G401 (cell line): ENCODE results near the gene PPM1L. TPM values are rescaled to one million over a fixed set of nuclear protein-coding genes. Genes with fewer than 3 reads are reported as not detected.
"Not testable (repeated sequence)": the region's sequence is repeated elsewhere in the genome, so short reads cannot be mapped to it uniquely, and the experiment has no call there.

Experiments
- DNase-seq: peaks from one replicate; pipeline ENCODE4 v3.0.0-alpha.2; 2015; ENCODE audit warnings: low spot score
- in situ Hi-C: cut with HindIII; loops from 2 replicates; pipeline ENCODE4 v1.10.0; 2016; ENCODE audit warnings: low sequenced_read_pairs, mixed read lengths
- total RNA-seq: library from RNA; depleted of rRNA; stranded (reverse); fragments of >200 nt; shearing (Covaris generic); gene quantifications from 2 replicates; pipeline ENCODE4 v1.2.3, GENCODE V29; 2014; rRNA removed

The PPM1L gene
- total RNA-seq = under 0.01 TPM in 1 of 2 replicates, not detected in the other

DNA sequence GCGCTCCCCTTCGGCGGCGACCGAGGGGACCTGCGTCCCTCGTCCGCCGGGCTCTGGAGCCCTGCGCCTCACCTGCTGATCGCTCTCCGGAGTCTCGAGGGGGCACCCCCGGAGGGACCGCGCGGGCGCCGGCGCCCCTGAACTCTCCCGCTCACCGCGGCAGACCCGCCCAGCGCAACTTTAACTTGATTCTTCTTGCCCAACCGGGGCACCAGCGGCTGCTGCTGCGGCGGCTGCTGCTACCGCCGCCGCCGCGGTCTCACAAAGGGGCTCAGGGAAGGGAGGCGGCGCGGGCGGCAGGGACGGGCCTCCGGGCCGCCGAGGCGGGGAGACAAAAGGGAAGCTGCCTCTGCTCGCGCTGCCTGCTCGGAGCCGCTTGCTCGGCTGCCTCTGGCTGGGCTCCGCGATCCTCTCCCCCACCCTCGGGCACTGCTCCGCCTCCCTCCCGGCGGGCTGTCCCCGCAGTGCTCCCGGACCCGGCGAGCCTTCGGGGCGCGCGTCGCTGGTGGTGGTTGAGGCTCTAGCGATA lies at the start of gene PPM1L:
Gene PPM1L, plus strand, starts transcription at position 456 of the 529 bp plus-strand sequence.
- in situ Hi-C loops = no loop called here

DNA sequence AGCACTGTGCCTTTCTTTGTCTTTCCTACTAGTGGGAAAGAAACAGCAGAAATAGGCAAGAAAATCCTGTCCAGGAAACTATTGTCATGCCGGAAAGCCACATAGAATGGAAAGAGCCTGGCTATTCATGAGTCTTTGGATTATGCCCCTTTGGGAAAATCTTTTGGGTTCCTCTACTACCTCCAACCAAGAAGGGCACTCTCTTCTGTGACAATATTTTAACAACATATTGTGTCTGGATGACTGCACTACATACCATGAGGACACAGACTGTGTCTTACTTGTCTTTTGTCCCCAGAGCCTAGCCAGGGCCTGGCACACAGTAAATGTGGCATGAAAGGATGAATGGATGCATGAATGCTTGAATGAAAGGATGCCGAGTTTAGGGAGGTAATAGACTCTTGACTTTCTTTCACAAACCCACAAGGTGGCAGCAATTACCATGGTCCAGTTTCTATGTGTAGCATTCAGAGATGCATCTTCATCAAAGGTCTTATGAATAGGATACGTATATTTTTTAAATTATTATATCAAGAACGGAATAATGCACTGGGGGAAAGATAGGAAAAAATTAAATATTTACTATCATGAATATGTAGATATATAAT lies 48.7 kb upstream of the PPM1L start:
- in situ Hi-C loops = no loop called here
- DNase-seq = peak; percentile 88

More for the DNA sequence above, at the start of gene PPM1L:
- DNase-seq = peak; percentile 62

DNA sequence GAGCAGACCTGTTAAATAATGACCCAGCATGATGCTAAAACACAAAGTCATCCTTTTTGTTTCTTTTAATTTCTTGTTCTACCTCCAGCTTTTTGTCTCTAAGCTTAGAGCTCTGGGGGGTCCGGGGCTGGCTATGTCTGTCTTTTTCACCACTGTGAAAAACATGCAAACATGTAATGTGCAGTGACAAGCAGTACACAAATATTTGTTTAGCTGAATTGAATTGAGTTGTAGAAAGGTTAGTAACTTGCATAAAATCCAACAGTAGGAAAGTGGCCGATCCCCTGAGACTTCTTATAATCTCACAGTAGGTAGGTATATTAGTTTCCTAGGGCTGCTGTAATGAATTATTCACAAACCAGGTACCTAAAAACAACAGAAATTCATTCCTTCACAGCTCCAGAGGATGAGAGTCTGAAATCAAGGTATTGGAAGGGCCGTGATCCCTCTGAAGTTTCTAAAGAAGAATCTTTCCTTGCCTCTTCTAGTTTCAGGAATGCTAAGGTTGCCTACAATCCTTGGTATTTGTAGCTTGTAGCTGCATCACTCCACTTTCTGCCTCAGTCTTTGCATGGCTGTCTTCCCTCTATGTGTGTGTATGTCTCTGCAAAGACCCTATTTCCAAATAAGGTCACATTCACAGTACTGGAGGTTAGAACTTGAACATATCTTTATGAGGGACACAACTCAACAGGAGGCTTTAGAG lies 46.4 kb upstream of the PPM1L start:
- in situ Hi-C loops = no loop called here
- no peak for DNase-seq

DNA sequence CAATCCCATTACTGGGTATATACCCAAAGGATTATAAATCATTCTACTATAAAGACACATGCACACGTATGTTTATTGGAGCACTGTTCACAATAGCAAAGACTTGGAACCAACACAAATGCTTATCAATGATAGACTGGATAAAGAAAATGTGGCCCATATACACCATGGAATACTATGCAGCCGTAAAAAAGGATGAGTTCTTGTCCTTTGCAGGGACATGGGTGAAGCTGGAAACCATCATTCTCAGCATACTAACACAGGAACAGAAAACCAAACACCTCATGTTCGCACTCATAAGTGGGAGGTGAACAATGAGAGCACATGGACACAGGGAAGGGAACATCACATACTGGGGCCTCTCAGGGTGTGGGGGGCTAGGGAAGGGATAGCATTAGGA lies 42.9 kb upstream of the PPM1L start:
- DNase-seq, in situ Hi-C loops: not testable (repeated sequence)

DNA sequence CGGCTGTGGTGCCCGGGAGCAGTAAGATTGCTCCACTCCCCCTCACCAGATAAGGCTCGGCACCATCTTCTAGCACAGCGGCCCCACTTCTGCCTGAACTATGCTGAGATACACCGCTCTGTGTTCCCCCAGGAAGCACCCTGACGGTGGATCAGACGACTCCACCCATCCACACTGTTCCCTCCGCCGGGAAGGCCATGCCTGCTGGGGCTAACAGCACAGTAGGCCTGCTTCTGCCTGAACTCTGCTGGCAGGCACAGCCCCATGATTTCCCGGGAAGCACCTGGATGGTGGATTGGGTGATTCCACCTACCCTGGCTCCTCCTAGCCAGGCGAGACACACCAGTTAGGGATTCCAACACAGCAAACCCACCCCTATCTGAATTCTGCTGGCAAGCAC lies 36.3 kb upstream of the PPM1L start:
- in situ Hi-C loops = no loop called here
- DNase-seq = no peak

DNA sequence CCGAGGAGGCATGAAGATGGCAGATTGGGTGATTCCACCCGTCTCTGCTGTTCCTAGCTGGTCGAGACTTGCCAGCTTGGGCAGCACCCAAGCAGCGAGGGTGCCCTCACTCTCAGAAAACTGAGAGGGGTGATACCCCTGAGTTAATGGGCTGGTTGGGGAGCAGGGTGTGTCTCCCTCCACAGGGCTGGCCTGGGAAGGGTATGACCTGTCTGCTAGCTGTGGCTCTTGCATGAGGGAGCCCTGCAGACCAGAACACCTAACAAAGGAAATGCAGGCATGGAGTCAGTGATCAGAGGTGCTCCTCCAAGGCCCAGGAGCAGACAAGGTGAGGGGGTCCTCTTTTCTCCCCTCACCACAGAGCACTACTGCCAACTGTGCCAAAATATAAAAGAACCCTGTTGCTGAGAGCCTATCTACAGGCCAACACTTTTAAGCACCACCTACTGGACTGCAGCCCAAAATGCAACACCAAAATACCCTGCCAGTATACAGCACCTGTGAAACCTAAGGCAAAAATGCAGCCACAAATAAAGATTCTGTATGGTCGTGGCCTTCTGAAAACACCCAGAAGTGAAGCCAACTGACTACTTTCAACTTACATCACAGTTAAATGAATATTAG lies 35.8 kb upstream of the PPM1L start:
- in situ Hi-C loops = no loop called here
- DNase-seq = no peak

DNA sequence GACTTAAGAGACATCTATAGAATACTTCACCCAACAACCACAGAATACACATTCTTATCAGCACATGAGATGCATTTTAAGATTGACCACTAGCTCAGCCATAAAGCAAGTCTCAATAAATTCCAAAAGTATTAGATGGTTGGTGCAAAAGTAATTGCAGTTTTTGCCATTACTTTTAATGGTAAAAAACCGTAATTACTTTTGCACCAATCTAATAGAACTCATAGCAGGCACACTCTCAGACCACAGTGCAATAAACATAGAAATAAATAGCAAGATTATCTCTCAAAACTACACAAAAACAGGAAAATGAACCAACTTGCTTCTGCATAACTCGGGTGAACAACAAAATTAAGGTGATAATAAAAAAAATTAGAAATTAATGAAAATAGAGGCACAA lies 33.7 kb upstream of the PPM1L start:
- in situ Hi-C loops = no loop called here
- DNase-seq = no peak

DNA sequence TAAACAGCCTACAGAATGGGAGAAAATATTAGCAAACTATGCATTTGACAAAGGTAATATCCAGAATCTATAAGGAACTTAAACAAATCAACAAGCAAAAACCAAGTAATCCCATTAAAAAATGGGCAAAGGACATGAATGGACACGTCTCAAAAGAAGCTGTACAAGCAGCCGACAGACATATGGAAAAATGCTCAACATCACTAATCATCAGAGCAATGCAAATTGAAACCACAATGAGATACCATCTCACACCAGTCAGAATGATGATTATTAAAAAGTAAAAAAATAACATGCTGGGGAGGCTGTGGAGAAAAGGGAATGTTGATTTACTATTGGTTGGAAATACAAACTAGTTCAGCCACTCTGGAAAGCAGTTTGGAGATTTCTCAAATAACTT lies 30.7 kb upstream of the PPM1L start:
- no peak for DNase-seq
- in situ Hi-C loops = no loop called here

DNA sequence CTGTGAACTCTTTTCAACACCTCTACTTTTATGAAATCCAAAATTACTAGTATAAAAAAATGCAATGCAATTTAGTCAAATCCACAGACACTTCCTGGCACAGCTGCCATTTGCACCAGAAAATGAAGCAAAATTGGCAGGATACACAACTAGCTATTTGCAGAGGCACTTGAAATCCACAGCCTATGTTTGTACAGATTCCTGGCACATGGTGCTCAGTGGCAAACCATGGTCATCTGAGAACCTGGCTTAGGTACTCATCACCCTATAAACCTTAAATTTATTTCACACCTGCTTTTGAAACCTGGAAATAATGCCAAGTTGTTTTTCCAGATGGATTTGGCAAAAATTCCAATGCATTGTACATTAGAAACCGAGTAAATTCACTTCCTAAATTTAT lies 20.2 kb upstream of the PPM1L start:
- in situ Hi-C loops = no loop called here
- DNase-seq = peak; percentile 24

DNA sequence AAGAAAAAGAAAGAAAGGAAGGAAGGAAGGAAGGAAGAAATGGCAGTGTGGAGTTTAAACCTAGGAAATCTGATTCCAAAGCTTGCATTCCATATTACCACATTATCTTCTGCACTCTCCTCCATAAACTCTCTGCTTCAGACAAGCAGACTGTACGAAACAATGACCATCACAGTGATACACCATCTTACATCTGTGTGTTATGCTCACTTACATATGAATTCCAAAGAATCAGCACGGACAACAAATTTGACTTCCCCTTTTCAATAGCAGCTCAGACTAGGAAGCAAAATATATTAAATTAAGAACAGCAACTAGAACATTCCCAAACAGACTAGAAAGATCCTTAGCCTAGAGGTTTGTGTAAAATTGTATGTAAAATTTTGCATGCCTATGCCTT lies 18.0 kb upstream of the PPM1L start:
- DNase-seq = no peak
- in situ Hi-C loops = no loop called here

DNA sequence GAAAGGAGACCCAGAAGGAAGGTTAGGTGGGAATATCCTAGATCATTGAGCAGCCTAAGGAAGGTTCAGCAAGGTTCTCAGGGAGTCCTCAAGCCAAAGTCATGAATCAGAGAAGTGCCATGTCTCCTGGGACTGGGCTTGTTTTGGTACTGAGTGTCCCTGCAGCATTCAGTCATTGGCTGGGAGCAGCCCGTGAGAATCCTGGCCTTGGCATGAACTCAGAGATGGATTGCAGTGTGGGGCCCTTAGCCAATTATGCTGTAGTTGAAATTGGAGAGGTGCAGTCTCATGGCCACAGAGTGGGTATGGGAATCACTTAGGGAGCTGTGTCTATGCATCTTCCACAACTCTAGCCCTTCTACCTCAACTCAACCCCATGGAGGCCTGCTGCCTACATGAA lies 17.0 kb upstream of the PPM1L start:
- in situ Hi-C loops = no loop called here

DNA sequence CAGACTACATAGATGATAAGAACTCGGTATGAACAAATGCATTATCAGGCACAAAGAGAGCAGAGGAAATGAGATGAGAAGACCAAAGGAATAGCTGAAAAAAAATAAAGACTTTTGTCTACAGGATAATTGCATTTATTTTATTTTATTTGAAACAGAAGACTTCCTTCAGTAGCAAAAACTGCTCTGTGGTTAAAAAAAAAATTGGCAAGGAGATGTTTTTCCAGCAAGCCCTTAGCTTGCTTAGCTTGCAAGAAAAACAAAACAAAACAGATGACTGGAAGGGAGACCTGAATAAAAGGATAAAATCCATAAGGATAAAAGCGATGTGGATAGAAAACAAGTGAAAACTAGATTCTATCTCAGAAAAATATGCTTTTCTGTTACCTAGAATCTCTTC lies 9.1 kb upstream of the PPM1L start:
- in situ Hi-C loops = no loop called here
- DNase-seq = no peak

More for the DNA sequence above, 17.0 kb upstream of the PPM1L start:
- no peak for DNase-seq

DNA sequence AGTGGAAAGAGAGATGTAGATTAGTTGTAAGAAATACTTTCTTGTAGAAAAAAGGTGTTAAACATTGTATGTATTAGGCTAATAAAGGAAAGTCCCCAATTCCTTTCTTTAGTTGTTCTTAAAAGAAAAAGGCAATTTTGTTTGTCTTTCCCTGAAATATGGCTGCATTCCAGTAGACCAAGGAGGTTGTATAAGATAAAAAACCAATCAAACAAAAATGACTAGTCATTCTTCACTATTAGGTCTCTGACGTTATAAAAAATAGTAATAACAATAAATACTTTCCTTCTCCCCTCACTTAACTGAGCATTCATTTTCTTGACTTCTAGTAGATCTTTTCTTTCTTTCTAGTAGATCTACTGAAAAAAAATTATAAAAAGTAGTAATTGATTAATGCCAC lies 8.6 kb upstream of the PPM1L start:
- no peak for DNase-seq
- in situ Hi-C loops = no loop called here

DNA sequence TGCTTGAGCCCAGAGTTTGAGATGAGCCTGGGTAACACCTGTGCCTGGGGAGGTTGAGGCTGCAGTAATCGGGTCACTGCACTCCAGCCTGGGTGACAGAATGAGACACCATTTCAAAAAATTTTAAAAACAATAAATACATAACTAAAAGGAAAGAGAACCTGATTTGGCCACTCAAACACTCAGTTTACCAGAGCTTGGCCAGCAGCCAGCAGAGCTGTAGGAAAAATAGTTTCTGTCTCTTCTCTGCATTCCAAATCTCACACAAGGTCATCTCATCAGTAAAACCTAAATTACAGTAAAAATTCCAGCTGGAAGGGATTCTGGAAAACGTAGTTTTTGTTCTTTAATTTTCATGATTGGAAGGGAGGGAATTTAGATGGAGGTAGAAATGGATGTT lies 7.8 kb upstream of the PPM1L start:
- in situ Hi-C loops = no loop called here
- DNase-seq = no peak

DNA sequence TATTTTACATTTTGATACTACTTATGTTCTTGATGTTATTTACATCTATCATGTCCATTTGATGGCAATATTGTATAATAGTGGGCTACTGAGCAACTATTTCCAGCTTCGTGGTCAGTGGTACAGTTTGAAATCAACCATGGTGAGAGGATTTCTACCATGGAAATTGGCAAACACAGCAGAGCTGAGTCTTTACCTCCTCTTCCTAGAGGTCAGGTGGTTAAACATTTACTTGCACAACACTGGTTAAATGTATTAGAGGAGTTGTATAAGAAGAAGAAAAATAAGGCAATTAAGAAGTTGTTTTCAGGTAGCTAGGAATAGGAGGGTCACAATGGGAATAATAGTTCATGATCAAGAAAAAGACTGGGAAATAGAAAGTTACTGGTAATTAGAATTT lies 7.2 kb upstream of the PPM1L start:
- in situ Hi-C loops = no loop called here
- DNase-seq = no peak

DNA sequence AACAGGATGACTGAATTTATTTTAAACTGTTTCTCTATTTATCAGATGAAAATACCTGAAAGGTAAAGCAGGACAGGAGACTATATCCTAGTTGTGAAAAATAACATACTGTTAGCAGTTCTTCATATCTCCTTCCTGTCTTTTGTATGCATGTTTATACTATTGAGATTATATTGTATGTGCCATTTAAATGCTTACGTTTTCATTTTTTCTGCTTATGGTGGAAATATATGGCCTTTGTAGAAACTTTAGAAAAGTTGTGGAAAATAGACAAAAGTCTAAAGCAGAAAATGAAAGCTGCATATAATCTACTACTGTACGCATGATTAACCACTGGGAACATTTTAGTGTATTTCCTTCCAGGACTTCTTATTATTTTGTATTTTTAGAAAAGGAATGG lies 2.1 kb upstream of the PPM1L start:
- in situ Hi-C loops = no loop called here
- no peak for DNase-seq

DNA sequence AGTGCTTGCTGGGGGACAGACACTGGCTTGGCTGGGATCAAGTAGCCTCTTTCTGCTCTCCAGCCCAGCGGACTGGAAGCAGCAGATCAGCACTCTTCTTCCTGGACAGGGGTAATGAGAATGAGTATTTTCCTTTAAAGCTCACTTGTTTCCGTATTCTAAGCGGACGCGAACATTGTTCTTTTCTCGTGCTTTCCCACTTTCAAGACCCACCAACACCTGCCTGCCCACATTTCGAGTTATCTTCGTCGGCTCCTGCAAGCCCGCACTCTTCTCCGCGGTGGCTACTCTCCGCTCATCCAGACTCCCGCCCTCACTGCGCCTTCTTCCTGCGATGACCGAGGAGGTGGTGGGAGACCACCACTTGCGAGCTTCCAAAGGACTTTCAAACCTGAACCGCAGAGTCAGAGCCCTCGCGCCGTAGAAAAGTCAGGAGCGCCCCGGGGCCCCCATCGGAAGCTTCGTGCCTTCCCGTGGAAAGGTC lies 1.6 kb upstream of the PPM1L start:
- in situ Hi-C loops = no loop called here
- DNase-seq = peak; percentile 69

DNA sequence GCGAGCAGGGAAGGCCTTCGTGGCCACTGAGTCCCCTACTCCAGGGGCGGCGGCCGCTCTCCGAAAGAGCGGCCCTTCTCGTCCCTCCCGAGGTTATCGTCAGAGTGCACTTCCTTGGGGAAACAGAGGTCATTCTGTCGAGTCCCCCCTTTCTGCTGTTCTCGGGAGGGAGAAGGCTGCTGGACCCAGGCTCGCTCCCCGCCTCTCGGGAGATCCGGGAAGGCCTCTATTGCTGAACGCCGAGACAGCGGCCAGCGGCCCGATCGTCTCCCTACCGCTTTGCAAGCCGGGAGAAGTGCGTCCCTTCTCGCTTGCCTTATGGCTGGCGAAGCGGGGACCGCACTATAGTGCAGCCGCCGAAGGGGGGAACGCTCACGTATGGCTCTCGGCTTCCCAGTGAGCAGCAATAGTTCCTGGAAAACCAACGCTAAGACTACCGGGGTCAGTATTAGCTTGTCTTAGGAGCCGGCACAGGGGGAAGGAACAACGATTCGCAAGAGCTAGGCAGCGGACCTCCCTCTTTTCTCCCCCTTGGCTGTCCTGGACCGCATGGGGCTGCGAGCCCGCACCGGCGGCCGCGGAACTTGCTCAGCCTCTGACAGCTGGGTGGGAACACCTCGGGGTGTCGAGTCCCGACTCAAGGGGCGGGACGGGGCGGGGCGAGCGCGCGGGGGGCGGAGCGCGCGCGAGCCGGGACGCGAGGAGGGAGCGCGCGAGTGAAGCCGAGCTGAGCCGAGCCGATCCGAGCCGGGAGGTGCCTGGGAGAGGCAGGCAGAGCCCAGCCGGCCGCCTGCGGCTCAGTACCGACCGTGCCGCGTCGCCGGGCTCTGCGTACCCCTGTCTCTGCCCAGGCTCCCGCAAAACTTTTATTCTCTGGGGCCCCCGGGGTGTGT lies 930 bp upstream of the PPM1L start:
- peak; percentile 92 for DNase-seq
- in situ Hi-C loops = no loop called here
